PC-3 (cell line): ENCODE measurements around the gene CTNNBIP1. TPM values are rescaled to one million over a fixed set of nuclear protein-coding genes. Genes with fewer than 3 reads are reported as not detected.

Experiments
- ATAC-seq: fragments of 200-7000 bp; cut with Tn5 transposase; 2 replicates; pipeline ENCODE4 v1.9.1; 2020; ENCODE audit warnings: mild to moderate bottlenecking, moderate library complexity
- BruUV-seq: library from RNA; stranded (reverse); fragments of 400-500 nt; replicated peaks from 2 replicates; lab custom pipeline; 2021; lab: Mats Ljungman, UMichigan
- CTCF ChIA-PET: fragments of 300-600 bp; sonication (Branson Sonifier 250); formaldehyde crosslinking; loops from one replicate; lab custom pipeline; 2022; ENCODE audit warnings: antibody characterized with exemption; lab: Charles Lee
- POLR2A ChIA-PET: fragments of 300-600 bp; sonication (Branson Sonifier 250); formaldehyde crosslinking; loops from one replicate; lab custom pipeline; 2022; ENCODE audit warnings: antibody characterized with exemption; ENCODE audit not compliant: unreplicated experiment; lab: Charles Lee
- DNase-seq: peaks from one replicate; pipeline ENCODE4 v3.0.0-alpha.2; 2015
- H2AFZ ChIP-seq: fragments of 300-600 bp; sonication (generic); 2 replicates; pipeline ENCODE4 v1.6.0; 2016; ENCODE audit warnings: antibody characterized with exemption, low read length
- H3F3A ChIP-seq: fragments of 300-600 bp; sonication (generic); one replicate; pipeline ENCODE4 v1.6.0; 2017; ENCODE audit warnings: antibody characterized with exemption, low read length, control low read depth, mild to moderate bottlenecking; ENCODE audit not compliant: unreplicated experiment
- H3K27ac ChIP-seq: fragments of 300-600 bp; sonication (generic); 2 replicates; pipeline ENCODE4 v1.5.1; 2016; ENCODE audit warnings: mild to moderate bottlenecking, low read length
- H3K27me3 ChIP-seq: fragments of 300-600 bp; sonication (generic); 2 replicates; pipeline ENCODE4 v1.6.1; 2016; ENCODE audit warnings: low read length, mixed read lengths
- H3K36me3 ChIP-seq: fragments of 300-600 bp; sonication (generic); 2 replicates; pipeline ENCODE4 v1.6.1; 2016; ENCODE audit warnings: low read depth, mixed run types, low read length, mixed read lengths
- H3K4me1 ChIP-seq: fragments of 300-600 bp; sonication (generic); 2 replicates; pipeline ENCODE4 v1.5.1; 2016; ENCODE audit warnings: low read length; ENCODE audit not compliant: insufficient read depth
- H3K4me2 ChIP-seq: fragments of 300-600 bp; sonication (generic); 2 replicates; pipeline ENCODE4 v1.6.0; 2016; ENCODE audit warnings: low read length
- H3K4me3 ChIP-seq: fragments of 300-600 bp; sonication (generic); 2 replicates; pipeline ENCODE4 v1.5.1; 2016; ENCODE audit warnings: mild to moderate bottlenecking, low read length, mixed read lengths
- H3K79me2 ChIP-seq: fragments of 300-600 bp; sonication (generic); 2 replicates; pipeline ENCODE4 v1.6.1; 2017; ENCODE audit warnings: low read length, mixed read lengths
- H3K9ac ChIP-seq: fragments of 300-600 bp; sonication (generic); 2 replicates; pipeline ENCODE4 v1.6.0; 2016; ENCODE audit warnings: mild to moderate bottlenecking, low read length
- H3K9me2 ChIP-seq: fragments of 300-600 bp; sonication (generic); replicated peaks from 2 replicates; pipeline ENCODE4 v1.6.1; 2016; ENCODE audit warnings: mixed run types, low read length, mixed read lengths
- H3K9me3 ChIP-seq: fragments of 300-600 bp; sonication (generic); 2 replicates; pipeline ENCODE4 v1.6.1; 2016; ENCODE audit warnings: low read length, mixed read lengths
- H4K20me1 ChIP-seq: fragments of 300-600 bp; sonication (generic); 2 replicates; pipeline ENCODE4 v1.6.1; 2016; ENCODE audit warnings: low read length, mixed read lengths
- EZH2 ChIP-seq: fragments of 300-600 bp; sonication (generic); IDR thresholded peaks from one replicate; pipeline ENCODE4 v1.6.1; 2017; ENCODE audit warnings: antibody characterized with exemption, mild to moderate bottlenecking, low read length; ENCODE audit not compliant: unreplicated experiment
- EZH2phosphoT487 ChIP-seq: fragments of 300-600 bp; sonication (generic); IDR thresholded peaks from 2 replicates; pipeline ENCODE4 v1.6.1; 2018; ENCODE audit warnings: mild to moderate bottlenecking, antibody characterized with exemption, low read length, borderline replicate concordance
- intact Hi-C: fragments of 100-400 bp; cut with micrococcal nuclease; formaldehyde crosslinking; loops from 2 replicates; pipeline ENCODE4 v1.9.0; 2023
- total RNA-seq: library from RNA; depleted of rRNA; stranded (reverse); fragments of >200 nt; gene quantifications from 2 replicates; pipeline ENCODE4 v1.2.3, GENCODE V29; 2014
- TF ChIP-seq, protein P1 (sequence below): fragments of 300-600 bp; sonication (generic); conservative IDR thresholded peaks from 2 replicates; pipeline ENCODE4 v1.5.1; 2017; ENCODE audit warnings: antibody characterized with exemption, low read depth, mild to moderate bottlenecking, low read length

Gene CTNNBIP1
- total RNA-seq, 1 experiment from 2014 or later = 78.1 TPM

DNA sequence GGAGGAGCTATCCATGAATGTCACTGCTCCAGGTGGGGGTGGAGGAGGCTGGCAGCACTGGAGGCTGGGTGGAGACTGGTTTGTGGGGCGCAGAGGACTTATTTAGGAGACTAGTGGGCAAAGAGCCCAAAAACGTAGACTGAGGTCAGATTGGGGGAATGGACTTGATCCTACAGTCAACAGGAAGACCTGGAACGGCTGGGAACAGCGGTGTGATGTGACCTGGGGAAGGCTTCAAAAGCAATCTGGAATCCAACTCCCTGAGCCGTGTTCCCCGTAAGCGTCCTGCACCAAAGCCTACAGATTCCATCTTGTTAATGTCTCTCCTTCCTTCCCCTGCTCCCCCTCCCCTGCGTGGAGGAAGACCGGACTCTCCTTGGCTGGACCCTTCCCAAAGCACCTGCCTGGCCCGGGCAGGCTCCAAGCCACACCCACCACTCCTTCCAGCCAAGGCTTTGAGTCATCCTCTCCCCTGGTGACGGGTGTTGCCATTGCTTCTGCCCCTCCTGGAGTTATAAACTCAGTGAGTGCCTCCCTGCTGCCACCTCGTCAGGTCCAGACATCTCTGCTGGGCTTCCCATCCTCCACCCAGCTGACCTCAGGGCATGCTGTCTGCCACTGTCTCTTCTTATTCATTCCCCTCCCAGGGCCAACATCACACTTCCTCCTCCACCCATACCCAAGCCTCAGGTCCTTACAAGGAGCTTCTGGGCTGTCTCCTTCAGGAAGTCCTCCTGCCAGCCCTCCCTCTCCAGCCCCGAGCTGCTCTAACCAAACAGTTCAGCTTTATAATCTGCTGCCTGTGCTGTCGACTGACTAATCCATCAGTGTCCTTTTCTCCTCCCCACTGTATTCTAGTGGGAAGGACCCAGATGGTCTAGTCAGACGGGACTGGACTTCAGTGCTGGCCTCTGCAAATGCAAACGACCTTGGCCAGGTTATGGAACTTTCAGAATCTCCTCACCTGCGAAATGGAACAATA, 84.7 kb downstream of the CTNNBIP1 start:
- peaks cover 31% of the 10 kb centered on the region for H3K79me2 ChIP-seq
- H3K36me3 ChIP-seq = no peaks in the 10 kb centered on the region
- CTCF ChIA-PET = interaction anchor here (0.6 kb wide), 1 partner anchor 28 kb away, joined by 4 read pairs; no protein-coding TSS in a partner anchor
- no peaks in the 10 kb centered on the region for H3K27me3 ChIP-seq
- POLR2A ChIA-PET = interaction anchor here (0.6 to 1.4 kb wide), 2 partner anchors 11 to 68 kb away, joined by 3 read pairs; no protein-coding TSS in a partner anchor
- TF ChIP-seq, protein P1, sequence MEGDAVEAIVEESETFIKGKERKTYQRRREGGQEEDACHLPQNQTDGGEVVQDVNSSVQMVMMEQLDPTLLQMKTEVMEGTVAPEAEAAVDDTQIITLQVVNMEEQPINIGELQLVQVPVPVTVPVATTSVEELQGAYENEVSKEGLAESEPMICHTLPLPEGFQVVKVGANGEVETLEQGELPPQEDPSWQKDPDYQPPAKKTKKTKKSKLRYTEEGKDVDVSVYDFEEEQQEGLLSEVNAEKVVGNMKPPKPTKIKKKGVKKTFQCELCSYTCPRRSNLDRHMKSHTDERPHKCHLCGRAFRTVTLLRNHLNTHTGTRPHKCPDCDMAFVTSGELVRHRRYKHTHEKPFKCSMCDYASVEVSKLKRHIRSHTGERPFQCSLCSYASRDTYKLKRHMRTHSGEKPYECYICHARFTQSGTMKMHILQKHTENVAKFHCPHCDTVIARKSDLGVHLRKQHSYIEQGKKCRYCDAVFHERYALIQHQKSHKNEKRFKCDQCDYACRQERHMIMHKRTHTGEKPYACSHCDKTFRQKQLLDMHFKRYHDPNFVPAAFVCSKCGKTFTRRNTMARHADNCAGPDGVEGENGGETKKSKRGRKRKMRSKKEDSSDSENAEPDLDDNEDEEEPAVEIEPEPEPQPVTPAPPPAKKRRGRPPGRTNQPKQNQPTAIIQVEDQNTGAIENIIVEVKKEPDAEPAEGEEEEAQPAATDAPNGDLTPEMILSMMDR = no peak
- TF ChIP-seq EZH2phosphoT487 (no peak), EZH2 (no peak)
- peaks cover 38% of the 10 kb centered on the region for H3K4me1 ChIP-seq
- H3K9me3 ChIP-seq = no peaks in the 10 kb centered on the region
- peak overlapping the region; percentile 42 for H3K27ac ChIP-seq
- peak overlapping the region; percentile 53 for H2AFZ ChIP-seq
- no peaks in the 10 kb centered on the region for H3K9me2 ChIP-seq
- H3K9ac ChIP-seq = no peak overlapping the region
- no TSS peak for BruUV-seq
- peak overlapping the region; percentile 77; the same call in 1 of the 2 replicates for H3K4me3 ChIP-seq
- H3F3A ChIP-seq = peaks cover 4% of the 10 kb centered on the region
- peaks cover 20% of the 10 kb centered on the region for H4K20me1 ChIP-seq
- peak overlapping the region; percentile 96 for H3K4me2 ChIP-seq
- intact Hi-C loops = loop anchor here (1.0 to 10.0 kb wide), 4 partner anchors 11 to 879 kb away; no protein-coding TSS in a partner anchor
- DNase-seq (peak; percentile 93), ATAC-seq (peak; percentile 70)

DNA sequence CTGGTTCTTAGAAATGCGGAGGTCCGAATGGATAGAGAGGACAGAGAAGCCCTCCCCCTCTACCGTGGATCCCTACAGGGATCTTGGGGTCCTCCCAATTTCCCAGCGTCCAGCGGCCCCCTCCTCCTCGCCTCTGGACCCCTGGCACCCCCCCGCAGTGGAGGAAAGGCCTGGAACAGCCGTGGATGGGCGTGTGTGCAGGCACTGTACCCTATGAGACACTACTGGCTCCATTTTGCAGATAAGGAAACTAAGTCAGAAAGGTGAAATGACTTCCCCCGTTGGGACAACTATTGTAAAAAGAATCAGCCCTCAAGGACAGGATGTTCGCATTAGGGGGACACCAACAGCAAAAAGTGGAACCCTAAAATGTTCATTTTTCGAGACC, 85.4 kb downstream of the CTNNBIP1 start:
- CTCF ChIA-PET = no interaction called here
- peak overlapping the region; percentile 77 for H3K4me3 ChIP-seq

More for the DNA sequence above, 85.4 kb downstream of the CTNNBIP1 start:
- no peaks in the 10 kb centered on the region for H3K9me2 ChIP-seq
- peak overlapping the region; percentile 42 for H3K27ac ChIP-seq
- BruUV-seq = no TSS peak
- peaks cover 38% of the 10 kb centered on the region for H3K79me2 ChIP-seq
- peaks cover 4% of the 10 kb centered on the region for H3F3A ChIP-seq
- H3K4me2 ChIP-seq = peak overlapping the region; percentile 96
- no peak for ATAC-seq
- H3K36me3 ChIP-seq = no peaks in the 10 kb centered on the region
- no peak for DNase-seq
- POLR2A ChIA-PET = no interaction called here
- H3K9me3 ChIP-seq = no peaks in the 10 kb centered on the region
- intact Hi-C loops = loop anchor here (2.0 to 10.0 kb wide), 3 partner anchors 40 to 880 kb away; no protein-coding TSS in a partner anchor
- TF ChIP-seq EZH2 (no peak), EZH2phosphoT487 (no peak)
- TF ChIP-seq, protein P1 = no peak
- H3K4me1 ChIP-seq = peaks cover 38% of the 10 kb centered on the region
- peaks cover 22% of the 10 kb centered on the region for H4K20me1 ChIP-seq
- peak overlapping the region; percentile 96 for H2AFZ ChIP-seq
- H3K27me3 ChIP-seq = no peaks in the 10 kb centered on the region
- H3K9ac ChIP-seq = no peak overlapping the region
